OCI-LY7 (cell line): Measurements from ENCODE around the gene RNF144A. TPM values are rescaled to one million over a fixed set of nuclear protein-coding genes. Genes with fewer than 3 reads are reported as not detected.

ENCODE experiments used
- BruUV-seq: library from RNA; stranded (reverse); fragments of 400-500 nt; replicated peaks from 2 replicates; lab custom pipeline; 2021; lab: Mats Ljungman, UMichigan
- CTCF ChIA-PET: fragments of 300-600 bp; sonication (Branson Sonifier 250); formaldehyde crosslinking; loops from one replicate; lab custom pipeline; 2022; ENCODE audit warnings: antibody characterized with exemption; ENCODE audit not compliant: unreplicated experiment; lab: Charles Lee
- POLR2A ChIA-PET: fragments of 300-600 bp; sonication (Branson Sonifier 250); formaldehyde crosslinking; loops from one replicate; lab custom pipeline; 2022; ENCODE audit warnings: antibody characterized with exemption; lab: Charles Lee
- DNase-seq: peaks from one replicate; pipeline ENCODE4 v3.0.0-alpha.2; 2015; ENCODE audit warnings: low spot score
- H2AFZ ChIP-seq: fragments of 200-600 bp; sonication (generic), shearing (Covaris generic); 2 replicates; pipeline ENCODE4 v1.6.1; 2014; ENCODE audit warnings: mild to moderate bottlenecking, antibody characterized with exemption, low read length, moderate library complexity
- H3K27ac ChIP-seq: fragments of 200-600 bp; sonication (generic); 2 replicates; pipeline ENCODE4 v1.5.1; 2014; ENCODE audit warnings: mixed run types, low read depth, mild to moderate bottlenecking, moderate library complexity, low read length, inconsistent platforms; ENCODE audit not compliant: poor library complexity, severe bottlenecking
- H3K36me3 ChIP-seq: fragments of 200-600 bp; sonication (generic); 2 replicates; pipeline ENCODE4 v1.6.1; 2014; ENCODE audit warnings: mild to moderate bottlenecking, antibody characterized with exemption, low read length, moderate library complexity, mixed read lengths; ENCODE audit not compliant: insufficient read depth
- H3K4me1 ChIP-seq: fragments of 200-600 bp; sonication (generic); 2 replicates; pipeline ENCODE4 v1.5.1; 2014; ENCODE audit warnings: mild to moderate bottlenecking, low read length; ENCODE audit not compliant: insufficient read depth, poor library complexity, severe bottlenecking
- H3K4me2 ChIP-seq: fragments of 200-600 bp; sonication (generic); 2 replicates; pipeline ENCODE4 v1.6.1; 2014; ENCODE audit warnings: mild to moderate bottlenecking, low read length
- H3K4me3 ChIP-seq: fragments of 200-600 bp; sonication (generic); 2 replicates; pipeline ENCODE4 v1.5.1; 2014; ENCODE audit warnings: mild to moderate bottlenecking, low read depth, low read length; ENCODE audit not compliant: poor library complexity, severe bottlenecking
- H3K79me2 ChIP-seq: fragments of 200-600 bp; sonication (generic); 2 replicates; pipeline ENCODE4 v1.6.1; 2016; ENCODE audit warnings: low read depth, mild to moderate bottlenecking, low read length, moderate library complexity, mixed read lengths; ENCODE audit not compliant: insufficient read depth
- H3K9me2 ChIP-seq: fragments of 200-600 bp; sonication (generic); 2 replicates; pipeline ENCODE4 v1.6.1; 2016; ENCODE audit warnings: mild to moderate bottlenecking, low read length, mixed read lengths; ENCODE audit not compliant: insufficient read depth
- H3K9me3 ChIP-seq: fragments of 200-600 bp; sonication (generic); 2 replicates; pipeline ENCODE4 v1.6.1; 2014; ENCODE audit warnings: mild to moderate bottlenecking, mixed run types, low read length, mixed read lengths
- H4K20me1 ChIP-seq: fragments of 200-600 bp; sonication (generic); 2 replicates; pipeline ENCODE4 v1.6.1; 2014; ENCODE audit warnings: mild to moderate bottlenecking, antibody characterized with exemption, low read length, moderate library complexity, mixed read lengths; ENCODE audit not compliant: insufficient read depth
- CTCF ChIP-seq: fragments of 200-600 bp; sonication (generic); conservative IDR thresholded peaks from 2 replicates; pipeline ENCODE4 v1.5.1; 2014; ENCODE audit warnings: mild to moderate bottlenecking, antibody characterized with exemption, low read length, moderate library complexity, mixed read lengths
- EZH2phosphoT487 ChIP-seq: fragments of 200-600 bp; sonication (generic); IDR thresholded peaks from 2 replicates; pipeline ENCODE4 v1.6.1; 2018; ENCODE audit warnings: low read depth, borderline replicate concordance, mild to moderate bottlenecking, mixed run types, antibody characterized with exemption, low read length, moderate library complexity, mixed read lengths
- intact Hi-C: fragments of 100-400 bp; cut with micrococcal nuclease; formaldehyde crosslinking; loops from one replicate; pipeline ENCODE4 v1.10.0; 2022; ENCODE audit not compliant: unreplicated experiment
- total RNA-seq, 2 experiments: library from RNA; depleted of rRNA in 1 of 2; stranded (reverse); fragments of >200 nt in 1 of 2; shearing (Covaris generic) in 1 of 2; gene quantifications; 2 replicates each; pipeline ENCODE4 v1.2.3, GENCODE V29; 2014 to 2022

RNF144A gene
- total RNA-seq, 2 experiments from 2014 or later: 1.1 to 1.9 TPM

DNA sequence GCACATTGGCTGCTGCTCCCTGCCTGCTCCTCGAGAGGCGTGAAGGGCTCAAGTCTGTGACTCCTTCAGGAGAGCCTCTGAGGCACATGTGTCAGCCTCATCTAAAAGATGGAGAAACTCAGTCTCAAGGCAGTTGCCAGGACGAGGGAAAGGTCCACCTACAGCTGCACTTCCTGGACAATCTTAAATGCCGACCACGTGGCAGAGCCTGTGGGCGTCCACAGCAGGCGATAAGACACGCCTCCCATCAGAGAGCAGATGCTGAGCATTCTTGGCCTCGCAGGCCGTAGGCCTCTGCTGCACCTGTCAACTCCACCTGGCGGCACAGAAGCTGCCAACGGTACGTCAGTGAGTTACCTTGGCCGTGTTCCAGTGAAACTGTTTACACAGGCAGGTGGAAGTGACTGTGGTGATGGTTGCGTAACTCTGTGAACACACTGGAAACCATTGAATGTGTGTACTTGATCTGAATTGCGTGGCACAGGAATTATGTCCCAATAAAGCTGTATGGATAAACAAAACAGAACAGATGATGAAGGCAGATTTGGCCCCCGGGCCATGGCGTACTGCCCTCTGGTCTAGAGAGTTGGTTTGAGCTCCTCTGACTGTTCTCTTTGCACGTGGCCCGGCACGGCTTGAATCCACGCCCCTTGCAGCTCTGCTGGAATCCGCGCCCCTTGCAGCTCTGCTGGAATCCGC lies 114.5 kb downstream of the RNF144A start:
- Histone ChIP-seq H3K36me3 (no peaks in the 10 kb centered on the region), H3K9me3 (no peaks in the 10 kb centered on the region), H3K9me2 (no peaks in the 10 kb centered on the region), H3K4me2 (0 out of 2 replicates have a peak overlapping the region, but pooled peaks have one; percentile 5), H3K79me2 (no peaks in the 10 kb centered on the region), H2AFZ (peak overlapping the region; percentile 47), H3K4me1 (peaks cover 8% of the 10 kb centered on the region), H3K4me3 (no peak overlapping the region), H4K20me1 (no peaks in the 10 kb centered on the region), H3K27ac (no peak overlapping the region)
- ChIA-PET CTCF (no interaction called here), POLR2A (interaction anchor here (0.6 to 1.3 kb wide), 3 partner anchors 20 to 680 kb away, joined by 3 read pairs; no protein-coding TSS in a partner anchor)
- TF ChIP-seq EZH2phosphoT487 (no peak), CTCF (0 out of 2 replicates have a peak, but pooled peaks have one; percentile 14)
- DNase-seq: peak; percentile 63
- intact Hi-C loops: no loop called here
- no TSS peak for BruUV-seq

- Histone ChIP-seq H3K36me3 (no peaks in the 10 kb centered on the region), H3K4me2 (no peak overlapping the region)
- no TSS peak for BruUV-seq
Observed at GRCh38 chr2:7032371-7032770, 115.2 kb downstream of the RNF144A start.

More at GRCh38 chr2:7032371-7032770, 115.2 kb downstream of the RNF144A start:
- ChIA-PET CTCF (no interaction called here), POLR2A (interaction anchor here (0.6 to 1.3 kb wide), 3 partner anchors 19 to 75 kb away, joined by 3 read pairs; no protein-coding TSS in a partner anchor)
- no peak overlapping the region for H3K27ac ChIP-seq
- H4K20me1 ChIP-seq: no peaks in the 10 kb centered on the region
- no peak overlapping the region for H3K4me3 ChIP-seq
- TF ChIP-seq CTCF (no peak), EZH2phosphoT487 (no peak)
- H3K9me3 ChIP-seq: no peaks in the 10 kb centered on the region
- no peak for DNase-seq
- no peaks in the 10 kb centered on the region for H3K79me2 ChIP-seq
- no peak overlapping the region for H2AFZ ChIP-seq
- peaks cover 8% of the 10 kb centered on the region for H3K4me1 ChIP-seq
- intact Hi-C loops: no loop called here
- no peaks in the 10 kb centered on the region for H3K9me2 ChIP-seq
